GM12872 (cell line): Measurements from ENCODE around the gene GRK5.

Source experiments
- TF ChIP-seq, protein P1 (sequence below): IDR thresholded peaks from 3 replicates; pipeline ENCODE4 v1.5.1; 2011; ENCODE audit warnings: low read depth, mild to moderate bottlenecking, low read length, moderate library complexity; ENCODE audit not compliant: insufficient read depth

GRK5 gene

DNA sequence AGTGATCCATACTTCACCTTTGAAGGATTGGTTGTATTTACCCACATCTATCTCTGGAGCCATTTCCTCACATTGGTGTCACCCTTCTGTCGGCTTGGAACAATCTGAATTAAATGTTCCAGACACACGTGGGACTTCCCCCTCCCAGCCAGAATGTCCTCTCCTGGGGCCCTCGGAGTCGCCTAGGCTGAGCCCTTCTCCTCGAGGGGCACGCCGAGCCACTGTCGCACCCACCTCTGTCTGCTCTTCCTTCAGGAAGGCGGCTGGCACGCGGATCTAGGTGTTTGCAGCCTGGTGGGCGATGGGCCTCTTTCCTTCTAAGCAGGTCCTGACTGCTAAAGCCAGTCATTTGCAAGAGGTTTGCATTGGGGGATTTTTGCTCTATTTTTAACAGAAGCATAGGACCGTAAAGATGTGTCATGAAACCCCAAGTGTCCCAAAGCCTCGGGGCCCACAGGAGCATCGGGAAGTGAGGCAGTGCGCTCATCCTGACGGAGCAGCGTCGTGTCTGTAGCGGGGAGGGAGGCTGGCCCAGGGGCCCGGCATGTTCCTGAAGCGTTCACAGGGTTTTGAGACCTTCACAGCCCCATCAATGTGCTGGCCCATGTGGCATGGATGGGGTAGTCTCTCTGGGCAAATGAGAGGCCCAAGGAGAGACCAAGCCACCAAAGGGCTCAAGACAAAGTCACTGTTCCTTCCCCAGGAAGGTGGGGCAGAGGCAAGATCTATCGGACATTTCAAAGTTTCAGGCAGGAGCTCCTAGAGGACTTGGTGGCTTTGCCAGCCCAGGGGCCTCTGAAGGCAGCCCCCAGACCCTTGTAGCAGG lies 248.5 kb downstream of the GRK5 start:
- TF ChIP-seq, protein P1, sequence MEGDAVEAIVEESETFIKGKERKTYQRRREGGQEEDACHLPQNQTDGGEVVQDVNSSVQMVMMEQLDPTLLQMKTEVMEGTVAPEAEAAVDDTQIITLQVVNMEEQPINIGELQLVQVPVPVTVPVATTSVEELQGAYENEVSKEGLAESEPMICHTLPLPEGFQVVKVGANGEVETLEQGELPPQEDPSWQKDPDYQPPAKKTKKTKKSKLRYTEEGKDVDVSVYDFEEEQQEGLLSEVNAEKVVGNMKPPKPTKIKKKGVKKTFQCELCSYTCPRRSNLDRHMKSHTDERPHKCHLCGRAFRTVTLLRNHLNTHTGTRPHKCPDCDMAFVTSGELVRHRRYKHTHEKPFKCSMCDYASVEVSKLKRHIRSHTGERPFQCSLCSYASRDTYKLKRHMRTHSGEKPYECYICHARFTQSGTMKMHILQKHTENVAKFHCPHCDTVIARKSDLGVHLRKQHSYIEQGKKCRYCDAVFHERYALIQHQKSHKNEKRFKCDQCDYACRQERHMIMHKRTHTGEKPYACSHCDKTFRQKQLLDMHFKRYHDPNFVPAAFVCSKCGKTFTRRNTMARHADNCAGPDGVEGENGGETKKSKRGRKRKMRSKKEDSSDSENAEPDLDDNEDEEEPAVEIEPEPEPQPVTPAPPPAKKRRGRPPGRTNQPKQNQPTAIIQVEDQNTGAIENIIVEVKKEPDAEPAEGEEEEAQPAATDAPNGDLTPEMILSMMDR = no peak

DNA sequence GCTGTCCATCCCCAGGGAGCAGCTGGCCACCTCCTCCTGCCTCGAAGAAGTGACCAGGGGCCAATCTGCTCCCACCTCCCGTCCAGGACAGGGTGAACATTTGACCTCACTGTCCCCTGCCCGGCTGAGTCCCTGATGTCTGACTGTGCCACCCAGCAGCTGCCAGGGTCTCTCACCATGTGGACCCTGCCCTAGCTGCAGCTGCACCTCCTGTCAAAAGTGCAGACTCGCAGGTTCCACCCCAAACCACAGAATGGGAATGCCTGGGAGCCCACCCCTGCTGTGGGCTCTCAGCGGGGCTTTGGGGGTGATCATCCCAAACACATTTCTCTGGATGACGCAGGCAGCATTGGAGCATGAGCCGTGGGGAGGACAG lies 249.1 kb downstream of the GRK5 start:
- TF ChIP-seq, protein P1 = no peak

DNA sequence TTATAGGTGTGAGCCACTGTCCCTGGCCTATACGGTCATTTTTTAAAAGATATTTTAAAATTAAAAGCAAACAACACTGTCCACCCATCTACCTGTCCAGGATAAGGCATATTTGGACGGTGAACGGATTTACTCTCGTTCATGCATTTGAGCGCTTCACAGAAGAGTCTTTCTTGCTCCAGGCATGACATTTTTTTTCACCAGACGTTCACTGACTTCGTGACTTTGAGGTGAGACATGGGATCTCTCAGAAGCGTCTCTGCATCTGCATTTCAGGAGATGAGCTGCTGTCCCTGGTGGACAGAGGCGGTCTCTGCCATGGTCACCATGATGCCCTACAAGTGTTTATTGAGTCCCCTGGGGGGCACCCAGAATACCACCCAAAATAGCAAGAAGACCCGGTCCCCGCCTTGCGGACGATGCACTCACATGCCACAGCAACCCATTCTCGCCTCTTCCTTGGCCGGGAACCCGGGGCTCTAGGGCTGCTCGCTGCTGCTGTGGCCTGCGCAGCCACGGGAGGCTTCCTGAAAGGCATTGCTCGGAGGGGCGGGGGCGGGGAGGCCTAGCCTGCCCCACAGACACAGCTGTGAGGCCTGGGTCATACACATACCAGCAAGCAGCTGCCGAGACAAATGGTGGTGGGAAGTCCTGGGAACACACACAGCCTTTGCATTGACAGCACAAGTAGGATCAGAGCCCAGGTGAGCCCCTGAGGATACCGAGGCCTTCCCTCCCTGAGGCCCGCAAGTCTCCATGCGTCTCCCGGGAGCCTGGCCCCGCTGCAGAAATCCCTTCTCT lies 250.8 kb downstream of the GRK5 start:
- TF ChIP-seq, protein P1 = peak; percentile 7; the same call in 1 of the 3 replicates

DNA sequence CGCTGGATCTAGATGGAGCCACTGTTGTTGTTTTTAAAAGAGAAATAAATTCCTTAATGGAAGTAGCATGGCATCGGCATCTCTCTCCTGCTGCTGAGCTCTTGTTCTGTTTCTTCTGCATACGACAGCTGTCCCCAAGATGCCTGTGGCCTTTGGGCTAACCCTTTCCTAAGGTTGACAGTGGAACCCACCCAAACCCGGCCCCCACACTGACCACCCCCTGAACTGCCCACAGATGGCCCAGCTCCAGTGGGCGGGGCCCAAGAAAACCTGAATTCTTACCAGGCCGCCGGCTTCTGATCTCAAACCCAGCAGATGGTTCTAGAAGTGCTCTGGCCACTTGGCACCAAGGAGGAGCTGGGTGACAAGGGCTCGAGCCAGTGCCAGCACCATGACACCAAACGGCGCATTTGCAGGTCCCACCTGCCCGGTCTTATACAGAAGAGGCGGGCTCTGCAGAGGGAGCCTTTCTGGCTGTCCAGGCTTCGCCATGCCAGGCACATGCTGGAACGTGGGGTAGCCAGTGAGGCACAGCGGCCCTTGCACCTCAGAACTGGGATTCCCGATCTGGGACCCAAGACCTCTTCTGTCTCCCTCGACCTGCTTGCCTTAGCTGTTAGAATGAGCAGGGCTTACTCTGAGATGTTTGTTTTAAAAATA lies 252.4 kb downstream of the GRK5 start:
- TF ChIP-seq, protein P1 = no peak

DNA sequence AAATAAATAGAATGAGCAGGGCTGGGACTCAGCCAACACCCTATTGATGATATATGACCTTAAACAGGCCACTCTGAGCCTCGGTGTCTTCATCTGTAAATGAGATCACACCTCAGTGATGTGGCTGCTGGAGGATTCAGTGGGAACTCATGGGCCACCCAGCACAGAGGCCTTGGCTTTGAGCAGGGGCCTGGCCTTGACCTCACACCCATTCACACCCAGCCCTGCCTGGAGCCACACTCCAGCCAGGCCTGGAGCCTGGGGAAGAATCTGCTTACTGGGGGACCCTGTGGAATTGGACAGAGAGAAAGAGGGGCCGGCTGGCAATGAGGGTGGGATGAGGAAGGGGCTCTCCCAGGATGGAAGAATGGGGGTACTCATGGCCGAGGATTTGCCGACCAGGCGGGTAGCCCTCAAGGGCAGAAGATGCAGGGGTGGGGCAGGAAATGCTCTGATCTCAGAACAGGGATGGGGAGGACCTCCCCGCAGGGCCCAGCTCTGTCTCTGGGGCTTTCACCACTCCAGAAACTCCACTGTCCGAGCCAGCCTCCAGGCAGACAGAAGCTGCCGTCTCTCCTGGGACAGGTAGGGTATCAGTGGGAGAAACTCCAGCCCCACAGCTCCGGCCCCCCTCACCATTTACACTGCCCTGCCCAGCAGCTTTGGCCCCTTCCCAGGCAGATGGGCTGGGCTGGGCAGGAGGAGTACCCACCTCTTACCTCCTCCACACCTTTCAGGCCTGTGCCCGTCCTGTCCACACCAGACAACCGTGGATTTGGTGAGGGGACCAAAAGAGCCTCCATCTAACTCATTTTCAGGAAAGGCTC lies 253.2 kb downstream of the GRK5 start:
- TF ChIP-seq, protein P1 = no peak

DNA sequence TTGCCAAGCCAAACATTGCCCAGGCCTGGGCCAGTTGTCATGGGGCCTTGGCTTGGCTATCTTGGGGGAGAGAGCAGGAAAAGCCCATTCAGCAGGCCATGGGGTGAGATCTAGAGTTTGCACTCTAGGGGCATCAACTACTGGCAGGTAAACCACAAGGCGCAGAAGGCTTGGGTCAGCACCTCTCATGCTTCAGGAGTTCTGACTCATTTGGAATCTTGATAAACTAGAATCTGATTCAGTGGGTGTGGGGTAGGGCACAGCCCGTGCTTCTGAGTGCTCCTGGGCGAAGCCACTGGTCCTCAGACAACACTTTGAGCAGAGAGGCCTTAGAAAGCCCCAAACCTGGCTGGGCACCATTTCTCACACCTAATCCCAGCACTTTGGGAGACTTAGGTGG lies 254.0 kb downstream of the GRK5 start:
- TF ChIP-seq, protein P1 = no peak
